ENCODE results near the gene ARHGEF7. TPM values are rescaled to one million over a fixed set of nuclear protein-coding genes. Genes with fewer than 3 reads are reported as not detected.
"Not testable (repeated sequence)": the region's sequence is repeated elsewhere in the genome, so short reads cannot be mapped to it uniquely, and the experiment has no call there.

Gene ARHGEF7
- polyA plus RNA-seq, 1 donor, result 75.2 TPM

GRCh38 chr13:111080642-111081041 lies 34.5 kb upstream of the ARHGEF7 start:
- WGBS (ENCODE audit: insufficient coverage, low lambda C conversion rate), result no CpG with 5 or more reads among the region's 5 CpGs
- Histone ChIP-seq H3K4me3 (ENCODE audit: low read length) (no peak overlapping the region), H3K27me3 (ENCODE audit: control insufficient read depth, insufficient read depth, low read length) (no peaks in the 10 kb centered on the region), H3K36me3 (ENCODE audit: control insufficient read depth, insufficient read depth, low read length) (no peaks in the 10 kb centered on the region), H3K9me3 (ENCODE audit: control insufficient read depth, low read depth, low read length) (no peaks in the 10 kb centered on the region), H3K4me1 (ENCODE audit: control insufficient read depth, insufficient read depth, low read length) (no peaks in the 10 kb centered on the region), H3K27ac (ENCODE audit: low read length) (no peak overlapping the region)
- no peak for DNase-seq

- Histone ChIP-seq H3K4me1 (ENCODE audit: control insufficient read depth, insufficient read depth, low read length) (no peaks in the 10 kb centered on the region), H3K27ac (ENCODE audit: low read length) (no peak overlapping the region), H3K9me3 (ENCODE audit: control insufficient read depth, low read depth, low read length) (no peaks in the 10 kb centered on the region), H3K4me3 (ENCODE audit: low read length) (no peak overlapping the region), H3K36me3 (ENCODE audit: control insufficient read depth, insufficient read depth, low read length) (no peaks in the 10 kb centered on the region), H3K27me3 (ENCODE audit: control insufficient read depth, insufficient read depth, low read length) (no peaks in the 10 kb centered on the region)
- DNase-seq, result no peak
- no CpG with 5 or more reads among the region's 4 CpGs for WGBS (ENCODE audit: insufficient coverage, low lambda C conversion rate)
Observed at GRCh38 chr13:111082240-111082639, 32.9 kb upstream of the ARHGEF7 start.

DNA sequence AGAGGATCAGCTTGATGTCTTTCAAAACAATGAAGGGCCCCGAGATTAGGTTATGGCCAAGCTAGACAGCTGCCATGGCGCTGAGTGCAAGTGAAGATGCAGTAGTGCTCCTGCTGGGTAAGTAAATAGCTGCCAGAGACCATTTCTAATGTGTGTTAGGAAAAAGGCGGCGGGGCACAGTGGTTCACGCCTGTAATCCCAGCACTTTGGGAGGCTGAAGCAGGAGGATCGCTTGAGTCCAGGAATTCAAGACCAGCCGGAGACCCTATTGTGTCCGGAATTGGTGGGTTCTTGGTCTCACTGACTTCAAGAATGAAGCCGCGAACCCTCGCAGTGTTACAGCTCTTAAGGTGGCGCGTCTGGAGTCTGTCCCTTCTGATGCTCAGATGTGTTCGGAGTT lies 32.3 kb upstream of the ARHGEF7 start:
- H3K27me3 ChIP-seq (ENCODE audit: control insufficient read depth, insufficient read depth, low read length); H3K9me3 ChIP-seq (ENCODE audit: control insufficient read depth, low read depth, low read length); H3K36me3 ChIP-seq (ENCODE audit: control insufficient read depth, insufficient read depth, low read length); H3K27ac ChIP-seq (ENCODE audit: low read length); H3K4me1 ChIP-seq (ENCODE audit: control insufficient read depth, insufficient read depth, low read length); H3K4me3 ChIP-seq (ENCODE audit: low read length); DNase-seq: not testable (repeated sequence)
- WGBS (ENCODE audit: insufficient coverage, low lambda C conversion rate), result no CpG with 5 or more reads among the region's 14 CpGs

GRCh38 chr13:111083693-111084092 lies 31.4 kb upstream of the ARHGEF7 start:
- not testable (repeated sequence) for H3K4me3 ChIP-seq (ENCODE audit: low read length); H3K36me3 ChIP-seq (ENCODE audit: control insufficient read depth, insufficient read depth, low read length); H3K27ac ChIP-seq (ENCODE audit: low read length); H3K9me3 ChIP-seq (ENCODE audit: control insufficient read depth, low read depth, low read length); H3K4me1 ChIP-seq (ENCODE audit: control insufficient read depth, insufficient read depth, low read length); DNase-seq; H3K27me3 ChIP-seq (ENCODE audit: control insufficient read depth, insufficient read depth, low read length)
- WGBS (ENCODE audit: insufficient coverage, low lambda C conversion rate), result no CpG with 5 or more reads among the region's 25 CpGs

DNA sequence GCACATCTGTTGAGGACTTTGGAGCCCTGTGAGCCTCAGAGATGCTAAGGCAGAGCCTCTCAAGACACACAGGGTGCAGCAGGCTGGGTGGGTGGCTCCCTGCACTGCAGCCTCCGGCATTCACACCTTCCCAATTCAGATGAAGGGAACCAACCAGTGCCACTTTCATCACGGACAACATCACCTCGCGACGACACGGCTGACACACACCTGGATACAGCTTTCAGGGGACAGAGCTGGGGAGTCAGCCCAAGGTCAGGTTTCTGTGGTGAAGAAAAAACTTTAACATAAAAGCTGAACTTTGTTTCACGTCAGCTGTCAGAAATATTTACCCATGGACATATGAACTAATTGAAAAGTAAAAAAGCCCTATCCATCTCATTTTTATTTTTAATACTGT lies 24.9 kb upstream of the ARHGEF7 start:
- WGBS (ENCODE audit: insufficient coverage, low lambda C conversion rate), result no CpG with 5 or more reads among the region's 7 CpGs
- Histone ChIP-seq H3K36me3 (ENCODE audit: control insufficient read depth, insufficient read depth, low read length) (no peaks in the 10 kb centered on the region), H3K27me3 (ENCODE audit: control insufficient read depth, insufficient read depth, low read length) (peaks cover 29% of the 10 kb centered on the region), H3K27ac (ENCODE audit: low read length) (no peak overlapping the region), H3K4me3 (ENCODE audit: low read length) (no peak overlapping the region), H3K4me1 (ENCODE audit: control insufficient read depth, insufficient read depth, low read length) (no peaks in the 10 kb centered on the region), H3K9me3 (ENCODE audit: control insufficient read depth, low read depth, low read length) (no peaks in the 10 kb centered on the region)
- DNase-seq, result no peak

DNA sequence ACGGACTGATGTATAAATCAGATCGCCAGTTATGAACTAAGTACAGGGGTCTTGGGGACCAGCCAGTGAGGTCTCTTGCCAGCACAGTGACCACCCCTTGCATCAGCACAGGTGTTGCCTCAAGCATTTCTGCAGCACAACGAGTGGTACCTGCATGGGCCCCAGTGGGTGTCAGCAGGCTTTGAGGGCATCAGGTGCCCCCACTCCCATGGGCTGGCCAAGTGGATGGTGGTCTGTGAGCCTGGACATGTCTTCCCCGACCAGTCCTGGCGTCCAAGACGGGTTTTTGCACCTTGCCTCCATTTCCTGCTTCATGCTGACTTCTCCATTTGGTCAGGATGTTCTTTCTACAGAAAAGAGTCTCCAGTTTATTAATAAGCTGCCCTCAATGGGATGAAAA lies 22.4 kb upstream of the ARHGEF7 start:
- Histone ChIP-seq H3K27me3 (ENCODE audit: control insufficient read depth, insufficient read depth, low read length) (peaks cover 48% of the 10 kb centered on the region), H3K4me1 (ENCODE audit: control insufficient read depth, insufficient read depth, low read length) (no peaks in the 10 kb centered on the region), H3K9me3 (ENCODE audit: control insufficient read depth, low read depth, low read length) (no peaks in the 10 kb centered on the region), H3K36me3 (ENCODE audit: control insufficient read depth, insufficient read depth, low read length) (no peaks in the 10 kb centered on the region), H3K4me3 (ENCODE audit: low read length) (no peak overlapping the region), H3K27ac (ENCODE audit: low read length) (no peak overlapping the region)
- no peak for DNase-seq
- WGBS (ENCODE audit: insufficient coverage, low lambda C conversion rate), result 100% methylated on average over 1 of the region's 6 CpGs

GRCh38 chr13:111093136-111093535 lies 22.0 kb upstream of the ARHGEF7 start:
- WGBS (ENCODE audit: insufficient coverage, low lambda C conversion rate), result no CpG with 5 or more reads among the region's 21 CpGs
- H3K36me3 ChIP-seq (ENCODE audit: control insufficient read depth, insufficient read depth, low read length), result no peaks in the 10 kb centered on the region
- H3K27ac ChIP-seq (ENCODE audit: low read length), result no peak overlapping the region
- peaks cover 48% of the 10 kb centered on the region for H3K27me3 ChIP-seq (ENCODE audit: control insufficient read depth, insufficient read depth, low read length)
- no peak overlapping the region for H3K4me3 ChIP-seq (ENCODE audit: low read length)
- no peaks in the 10 kb centered on the region for H3K4me1 ChIP-seq (ENCODE audit: control insufficient read depth, insufficient read depth, low read length)
- no peak for DNase-seq
- no peaks in the 10 kb centered on the region for H3K9me3 ChIP-seq (ENCODE audit: control insufficient read depth, low read depth, low read length)

DNA sequence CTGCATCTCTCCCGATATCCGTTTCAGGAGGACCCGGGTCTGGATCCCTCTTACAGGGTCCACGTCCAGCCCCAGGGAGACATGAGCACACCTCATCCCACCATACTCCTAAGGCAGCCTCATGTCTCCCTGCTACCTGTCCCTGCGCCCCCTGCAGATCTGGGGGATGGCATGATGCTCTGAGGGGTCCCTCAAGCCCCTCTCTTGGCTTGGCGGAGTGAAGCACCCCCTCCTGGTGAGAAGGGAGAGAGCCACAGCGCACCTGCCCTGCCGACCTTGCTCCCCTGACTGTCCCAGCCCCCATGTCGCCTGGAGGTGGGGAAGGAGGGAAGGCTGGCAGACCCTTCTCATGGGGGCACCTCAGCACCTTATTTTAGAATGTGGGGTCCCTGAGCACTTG lies 21.5 kb upstream of the ARHGEF7 start:
- Histone ChIP-seq H3K36me3 (ENCODE audit: control insufficient read depth, insufficient read depth, low read length) (no peaks in the 10 kb centered on the region), H3K27me3 (ENCODE audit: control insufficient read depth, insufficient read depth, low read length) (peaks cover 48% of the 10 kb centered on the region)

GRCh38 chr13:111095031-111095840 lies 19.9 kb upstream of the ARHGEF7 start:
- no peaks in the 10 kb centered on the region for H3K4me1 ChIP-seq (ENCODE audit: control insufficient read depth, insufficient read depth, low read length)
- H3K4me3 ChIP-seq (ENCODE audit: low read length), result no peak overlapping the region
- H3K36me3 ChIP-seq (ENCODE audit: control insufficient read depth, insufficient read depth, low read length), result no peaks in the 10 kb centered on the region
- 82% methylated on average over 4 of the region's 30 CpGs for WGBS (ENCODE audit: insufficient coverage, low lambda C conversion rate)
- no peak overlapping the region for H3K27ac ChIP-seq (ENCODE audit: low read length)
- H3K27me3 ChIP-seq (ENCODE audit: control insufficient read depth, insufficient read depth, low read length), result peaks cover 48% of the 10 kb centered on the region
- no peaks in the 10 kb centered on the region for H3K9me3 ChIP-seq (ENCODE audit: control insufficient read depth, low read depth, low read length)
- DNase-seq, result no peak

More for the DNA sequence above, 21.5 kb upstream of the ARHGEF7 start:
- no CpG with 5 or more reads among the region's 9 CpGs for WGBS (ENCODE audit: insufficient coverage, low lambda C conversion rate)
- no peak for DNase-seq
- no peak overlapping the region for H3K27ac ChIP-seq (ENCODE audit: low read length)
- no peaks in the 10 kb centered on the region for H3K4me1 ChIP-seq (ENCODE audit: control insufficient read depth, insufficient read depth, low read length)
- no peaks in the 10 kb centered on the region for H3K9me3 ChIP-seq (ENCODE audit: control insufficient read depth, low read depth, low read length)
- no peak overlapping the region for H3K4me3 ChIP-seq (ENCODE audit: low read length)

DNA sequence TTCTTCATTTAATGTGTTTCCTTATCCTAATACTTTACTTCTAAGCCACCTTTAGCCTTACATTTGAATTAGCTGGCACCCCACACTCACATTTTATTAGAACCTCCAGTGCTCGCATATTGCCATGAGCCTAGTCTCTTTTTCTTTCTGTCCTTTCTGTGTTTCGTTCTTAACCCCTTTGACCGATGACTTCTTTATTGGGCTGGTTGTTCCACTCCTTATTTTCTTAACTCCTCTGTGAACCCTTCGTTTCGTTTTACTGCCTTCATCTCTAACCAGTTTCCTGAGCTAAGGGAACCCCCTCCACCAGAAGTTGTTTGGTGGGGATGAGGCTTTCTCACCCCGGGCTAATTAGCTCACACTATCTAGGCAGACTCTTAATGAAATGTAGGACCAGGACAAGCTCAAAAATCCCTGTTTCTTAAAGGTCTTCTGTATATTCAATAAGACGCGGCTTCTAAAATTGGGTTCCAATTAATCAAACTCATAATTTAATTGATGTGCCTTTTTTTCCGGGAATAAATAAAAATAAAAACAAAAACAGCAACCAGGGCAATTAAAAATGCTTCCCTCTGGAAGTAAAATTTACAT lies 19.1 kb upstream of the ARHGEF7 start:
- no peak for DNase-seq
- 76% methylated on average over 8 of the region's 9 CpGs for WGBS (ENCODE audit: insufficient coverage, low lambda C conversion rate)
- H3K9me3 ChIP-seq (ENCODE audit: control insufficient read depth, low read depth, low read length), result no peaks in the 10 kb centered on the region
- no peak overlapping the region for H3K4me3 ChIP-seq (ENCODE audit: low read length)
- no peaks in the 10 kb centered on the region for H3K4me1 ChIP-seq (ENCODE audit: control insufficient read depth, insufficient read depth, low read length)
- no peak overlapping the region for H3K27ac ChIP-seq (ENCODE audit: low read length)
- peaks cover 48% of the 10 kb centered on the region for H3K27me3 ChIP-seq (ENCODE audit: control insufficient read depth, insufficient read depth, low read length)
- no peaks in the 10 kb centered on the region for H3K36me3 ChIP-seq (ENCODE audit: control insufficient read depth, insufficient read depth, low read length)

- WGBS (ENCODE audit: insufficient coverage, low lambda C conversion rate), result 71% methylated on average over 1 of the region's 1 CpG
- Histone ChIP-seq H3K27me3 (ENCODE audit: control insufficient read depth, insufficient read depth, low read length) (peaks cover 26% of the 10 kb centered on the region), H3K27ac (ENCODE audit: low read length) (no peak overlapping the region), H3K4me1 (ENCODE audit: control insufficient read depth, insufficient read depth, low read length) (no peaks in the 10 kb centered on the region), H3K4me3 (ENCODE audit: low read length) (no peak overlapping the region), H3K36me3 (ENCODE audit: control insufficient read depth, insufficient read depth, low read length) (no peaks in the 10 kb centered on the region), H3K9me3 (ENCODE audit: control insufficient read depth, low read depth, low read length) (no peaks in the 10 kb centered on the region)
- no peak for DNase-seq
Observed at GRCh38 chr13:111099290-111099689, 15.8 kb upstream of the ARHGEF7 start.

All from large intestine (tissue), 3 donors.